ENCODE results near the gene ALDH1A2.
"Not testable (repeated sequence)": the region's sequence is repeated elsewhere in the genome, so short reads cannot be mapped to it uniquely, and the experiment has no call there.

Gene ALDH1A2

DNA sequence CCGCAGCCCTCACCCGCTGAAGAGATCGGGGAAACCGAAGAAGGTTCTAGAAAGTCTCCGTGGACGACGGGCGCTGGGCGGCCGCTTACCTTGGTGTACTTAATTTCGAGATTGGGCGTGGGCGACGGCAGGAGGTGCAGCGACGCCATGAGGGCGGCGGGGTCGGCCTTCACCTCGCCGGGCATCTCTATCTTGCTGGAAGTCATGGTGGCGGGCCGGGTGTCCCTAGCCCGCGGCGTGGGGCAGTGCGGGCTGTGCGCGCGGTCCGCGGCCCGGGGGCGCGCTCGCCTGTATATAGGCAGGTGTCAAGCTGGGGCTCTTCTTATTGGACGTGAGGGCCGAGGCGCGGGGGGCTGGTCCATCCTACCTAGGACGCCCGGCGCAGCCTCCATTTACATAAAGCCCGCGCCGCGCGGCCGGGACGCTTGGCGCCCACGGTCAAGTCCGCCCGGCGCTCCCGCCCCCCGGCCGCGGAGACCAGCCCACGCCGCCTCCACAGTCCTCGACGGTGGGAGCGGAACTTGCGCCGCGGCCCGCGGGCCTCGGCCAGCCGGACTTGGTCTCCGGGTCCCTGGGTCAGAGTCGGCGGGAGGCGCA lies at the start of gene ALDH1A2:
TSS of gene ALDH1A2 (minus strand) at position 267 of the 597 bp plus-strand sequence. CDS start at position 206, 61 bp downstream.
- DNase-seq, result no peak
- Mint-ChIP-seq H3K4me1 (peaks cover 9 to 12% of the 10 kb centered on the region in 2 donors), H3K9me3 (no peaks in the 10 kb centered on the region), H3K27ac (no peak within 1 kb of the TSS), H3K27me3 (peaks cover 45 to 70% of the 10 kb centered on the region in 2 donors), H3K36me3 (no peaks in the 10 kb centered on the region), H3K4me3 (peak within 1 kb of the TSS; percentile 30 to 64)
- peak in 1 of 2 donors; percentile 21 for ATAC-seq (replicated peaks)

- Mint-ChIP-seq H3K4me1 (no peaks in the 10 kb centered on the region), H3K4me3 (no peak overlapping the region), H3K27me3 (peaks cover 12 to 21% of the 10 kb centered on the region in 2 donors), H3K9me3 (no peaks in the 10 kb centered on the region), H3K36me3 (no peaks in the 10 kb centered on the region), H3K27ac (no peak overlapping the region)
- DNase-seq (no peak), ATAC-seq (replicated peaks) (no peak)
Measured at GRCh38 chr15:58114812-58115211, 49.3 kb upstream of the ALDH1A2 start.

DNA sequence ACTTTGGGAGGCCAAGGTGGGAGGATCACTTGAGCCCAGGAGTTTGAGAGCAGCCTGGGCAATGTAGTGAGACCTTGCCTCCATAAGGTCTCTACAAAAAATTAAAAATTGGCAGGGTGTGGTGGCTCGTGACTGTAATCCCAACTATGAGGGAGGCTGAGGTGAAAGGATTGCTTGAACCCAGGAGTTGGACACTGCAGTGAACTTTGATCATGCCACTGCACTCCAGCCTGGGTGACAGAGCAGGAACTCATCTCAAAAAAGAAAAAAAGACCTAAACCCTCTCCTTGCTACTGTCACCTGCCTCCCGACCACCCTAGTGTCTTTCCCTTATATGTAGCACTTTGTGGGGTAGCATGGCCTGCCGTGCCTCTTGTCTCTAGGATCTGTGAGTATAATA lies 48.9 kb upstream of the ALDH1A2 start:
- no peak for ATAC-seq (replicated peaks)

DNA sequence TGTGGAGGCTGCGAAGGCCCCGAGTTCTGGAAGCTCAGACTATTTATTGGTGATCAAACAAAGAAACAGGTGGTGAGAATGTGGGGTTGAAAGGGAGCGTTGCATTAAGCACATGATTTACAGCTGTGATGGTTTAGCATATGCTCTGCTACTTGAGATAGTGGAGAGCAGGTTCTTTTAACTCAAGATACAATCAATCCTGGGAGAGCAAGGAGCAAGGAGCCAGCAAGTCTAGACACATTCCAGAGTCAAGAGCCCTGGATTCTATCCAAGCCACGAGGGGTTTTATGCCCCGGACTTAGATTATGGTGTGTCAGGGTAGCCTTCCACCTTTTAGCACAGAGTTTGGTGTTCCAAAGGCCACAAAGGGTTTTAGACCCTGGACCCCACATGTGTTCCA lies 47.8 kb upstream of the ALDH1A2 start:
- not testable (repeated sequence) for DNase-seq; H3K9me3 Mint-ChIP-seq; ATAC-seq (replicated peaks); H3K36me3 Mint-ChIP-seq; H3K4me3 Mint-ChIP-seq; H3K4me1 Mint-ChIP-seq; H3K27ac Mint-ChIP-seq
- H3K27me3 Mint-ChIP-seq, result peaks cover 12 to 21% of the 10 kb centered on the region in 2 donors

More for the DNA sequence above, 48.9 kb upstream of the ALDH1A2 start:
- no peaks in the 10 kb centered on the region for H3K36me3 Mint-ChIP-seq
- no peak overlapping the region for H3K4me3 Mint-ChIP-seq
- no peaks in the 10 kb centered on the region for H3K4me1 Mint-ChIP-seq
- H3K9me3 Mint-ChIP-seq, result no peaks in the 10 kb centered on the region
- DNase-seq, result no peak
- H3K27ac Mint-ChIP-seq, result no peak overlapping the region
- peaks cover 12 to 21% of the 10 kb centered on the region in 2 donors for H3K27me3 Mint-ChIP-seq

DNA sequence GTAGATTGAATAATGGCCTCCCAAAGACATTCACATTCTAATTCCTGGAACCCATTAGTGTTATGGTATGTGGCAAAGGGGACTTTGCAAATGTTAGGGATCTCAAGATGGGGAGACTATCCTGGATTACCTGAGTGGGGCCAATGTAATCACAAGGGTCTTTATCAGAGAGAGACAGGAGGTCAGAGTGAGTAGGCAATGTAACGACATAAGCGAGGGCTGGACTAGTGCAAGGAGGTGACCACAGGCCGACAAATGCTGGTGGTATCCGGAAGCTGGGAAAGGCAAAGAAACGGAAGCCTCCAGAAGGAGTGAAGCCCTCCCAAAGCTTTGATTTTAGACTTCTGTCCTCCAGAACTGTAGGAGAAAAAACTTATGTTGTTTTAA lies 46.2 kb upstream of the ALDH1A2 start:
- H3K36me3 Mint-ChIP-seq, result no peaks in the 10 kb centered on the region
- H3K9me3 Mint-ChIP-seq, result no peaks in the 10 kb centered on the region
- no peak overlapping the region for H3K27ac Mint-ChIP-seq
- no peak for ATAC-seq (replicated peaks)
- peaks cover 12 to 21% of the 10 kb centered on the region in 2 donors for H3K27me3 Mint-ChIP-seq
- DNase-seq, result no peak
- H3K4me1 Mint-ChIP-seq, result no peaks in the 10 kb centered on the region
- no peak overlapping the region for H3K4me3 Mint-ChIP-seq

- Mint-ChIP-seq H3K27ac (no peak overlapping the region), H3K9me3 (no peaks in the 10 kb centered on the region), H3K27me3 (peaks cover 12 to 21% of the 10 kb centered on the region in 2 donors), H3K4me3 (no peak overlapping the region), H3K4me1 (no peaks in the 10 kb centered on the region), H3K36me3 (no peaks in the 10 kb centered on the region)
- DNase-seq, result no peak
- no peak for ATAC-seq (replicated peaks)
Measured at GRCh38 chr15:58110999-58111717, 45.6 kb upstream of the ALDH1A2 start.

DNA sequence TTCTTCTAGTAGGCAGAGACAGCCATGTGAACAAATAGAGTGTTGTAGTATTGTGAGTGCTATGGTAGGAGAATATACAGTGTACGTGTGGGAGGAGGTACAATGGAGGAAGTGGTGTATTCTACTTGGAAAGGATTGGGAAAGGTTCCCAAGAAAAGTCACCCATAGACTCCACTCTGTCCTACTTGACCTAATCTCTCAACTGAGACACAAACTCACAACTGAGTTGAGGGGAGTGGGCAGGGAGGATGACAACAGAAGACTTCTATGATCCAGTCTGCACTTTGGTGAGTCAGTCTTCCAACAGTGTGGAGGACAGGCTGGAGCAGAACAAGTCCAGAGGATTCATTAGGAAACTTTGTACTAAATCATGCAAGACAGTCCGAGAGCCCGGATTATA lies 43.9 kb upstream of the ALDH1A2 start:
- peaks cover 12 to 21% of the 10 kb centered on the region in 2 donors for H3K27me3 Mint-ChIP-seq
- H3K27ac Mint-ChIP-seq, result no peak overlapping the region
- H3K4me1 Mint-ChIP-seq, result no peaks in the 10 kb centered on the region
- no peaks in the 10 kb centered on the region for H3K36me3 Mint-ChIP-seq
- DNase-seq, result no peak
- H3K4me3 Mint-ChIP-seq, result no peak overlapping the region
- ATAC-seq (replicated peaks), result no peak
- no peaks in the 10 kb centered on the region for H3K9me3 Mint-ChIP-seq

- H3K27me3 Mint-ChIP-seq, result peaks cover 18 to 24% of the 10 kb centered on the region in 2 donors
- no peak for ATAC-seq (replicated peaks)
- H3K27ac Mint-ChIP-seq, result no peak overlapping the region
- H3K4me3 Mint-ChIP-seq, result no peak overlapping the region
- no peaks in the 10 kb centered on the region for H3K9me3 Mint-ChIP-seq
- no peaks in the 10 kb centered on the region for H3K4me1 Mint-ChIP-seq
- no peak for DNase-seq
- H3K36me3 Mint-ChIP-seq, result no peaks in the 10 kb centered on the region
Measured at GRCh38 chr15:58108117-58108516, 42.6 kb upstream of the ALDH1A2 start.

GRCh38 chr15:58103482-58103881 lies 38.0 kb upstream of the ALDH1A2 start:
- ATAC-seq (replicated peaks), result no peak
- H3K9me3 Mint-ChIP-seq, result no peaks in the 10 kb centered on the region
- peaks cover 18 to 38% of the 10 kb centered on the region in 2 donors for H3K27me3 Mint-ChIP-seq
- H3K4me1 Mint-ChIP-seq, result no peaks in the 10 kb centered on the region
- no peak overlapping the region for H3K27ac Mint-ChIP-seq
- no peak for DNase-seq
- H3K4me3 Mint-ChIP-seq, result no peak overlapping the region
- no peaks in the 10 kb centered on the region for H3K36me3 Mint-ChIP-seq

DNA sequence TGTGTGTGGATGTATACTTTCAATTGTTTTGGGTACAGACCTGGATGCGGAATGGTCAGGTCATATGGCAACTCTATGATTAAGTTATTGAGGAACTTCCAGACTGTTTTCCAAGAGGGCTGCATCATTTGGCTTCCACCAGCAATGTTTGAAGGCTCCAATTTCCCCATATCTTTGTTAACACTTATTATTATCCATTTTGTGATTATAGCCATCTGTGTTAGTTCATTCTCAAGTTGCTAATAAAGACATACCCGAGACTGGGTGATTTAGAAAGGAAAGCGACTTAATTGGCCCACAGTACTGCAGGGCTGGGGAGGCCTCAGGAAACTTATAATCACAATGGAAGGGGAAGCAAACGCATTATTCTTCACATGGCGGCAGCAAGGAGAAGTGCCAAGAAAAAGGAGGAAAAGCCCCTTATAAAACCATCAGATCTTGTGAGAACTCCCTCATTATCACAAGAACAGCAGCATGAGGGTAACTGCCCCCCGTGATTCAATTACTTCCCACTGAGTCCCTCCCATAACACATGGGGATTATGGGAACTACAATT lies 31.1 kb upstream of the ALDH1A2 start:
- H3K27ac Mint-ChIP-seq, result no peak overlapping the region
- H3K27me3 Mint-ChIP-seq, result peaks cover 6 to 31% of the 10 kb centered on the region in 2 donors
- H3K4me3 Mint-ChIP-seq, result no peak overlapping the region
- H3K4me1 Mint-ChIP-seq, result no peaks in the 10 kb centered on the region
- H3K36me3 Mint-ChIP-seq, result no peaks in the 10 kb centered on the region
- ATAC-seq (replicated peaks) (no peak), DNase-seq (no peak)
- H3K9me3 Mint-ChIP-seq, result peaks cover 2 to 8% of the 10 kb centered on the region in 2 donors

GRCh38 chr15:58095415-58095814 lies 29.9 kb upstream of the ALDH1A2 start:
- peaks cover 3 to 19% of the 10 kb centered on the region in 2 donors for H3K27me3 Mint-ChIP-seq
- ATAC-seq (replicated peaks) (no peak), DNase-seq (no peak)
- H3K4me1 Mint-ChIP-seq, result no peaks in the 10 kb centered on the region
- no peak overlapping the region for H3K4me3 Mint-ChIP-seq
- no peaks in the 10 kb centered on the region for H3K36me3 Mint-ChIP-seq
- H3K9me3 Mint-ChIP-seq, result peaks cover 2 to 8% of the 10 kb centered on the region in 2 donors
- H3K27ac Mint-ChIP-seq, result no peak overlapping the region

DNA sequence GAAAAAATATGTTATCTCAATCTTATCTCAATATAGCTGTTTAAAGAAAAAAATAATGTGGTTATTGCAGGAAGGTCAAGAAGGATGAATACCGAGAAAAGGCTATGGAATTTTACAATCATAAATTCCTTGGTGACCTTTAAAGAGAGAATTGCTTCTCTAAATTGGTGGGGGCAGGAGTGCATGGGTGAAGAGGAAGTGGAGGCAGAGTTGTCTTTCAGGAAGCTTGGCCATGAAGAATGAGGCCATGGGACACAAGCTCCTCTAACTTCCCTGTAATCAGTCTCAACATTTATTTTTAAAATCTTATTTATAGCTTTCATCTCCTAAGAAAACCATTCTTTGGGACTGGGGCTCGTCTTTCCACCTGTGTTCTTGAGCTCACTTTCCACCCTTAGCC lies 22.4 kb upstream of the ALDH1A2 start:
- Mint-ChIP-seq H3K27ac (no peak overlapping the region), H3K4me3 (no peak overlapping the region), H3K4me1 (no peaks in the 10 kb centered on the region), H3K27me3 (peaks cover 24 to 42% of the 10 kb centered on the region in 2 donors), H3K9me3 (peaks cover 4 to 7% of the 10 kb centered on the region in 2 donors), H3K36me3 (no peaks in the 10 kb centered on the region)
- DNase-seq, result no peak
- no peak for ATAC-seq (replicated peaks)

- DNase-seq (no peak), ATAC-seq (replicated peaks) (no peak)
- H3K9me3 Mint-ChIP-seq, result peaks cover 4 to 7% of the 10 kb centered on the region in 2 donors
- H3K27ac Mint-ChIP-seq, result no peak overlapping the region
- no peaks in the 10 kb centered on the region for H3K4me1 Mint-ChIP-seq
- H3K4me3 Mint-ChIP-seq, result no peak overlapping the region
- no peaks in the 10 kb centered on the region for H3K36me3 Mint-ChIP-seq
- peaks cover 24 to 44% of the 10 kb centered on the region in 2 donors for H3K27me3 Mint-ChIP-seq
Measured at GRCh38 chr15:58086491-58086890, 21.0 kb upstream of the ALDH1A2 start.

DNA sequence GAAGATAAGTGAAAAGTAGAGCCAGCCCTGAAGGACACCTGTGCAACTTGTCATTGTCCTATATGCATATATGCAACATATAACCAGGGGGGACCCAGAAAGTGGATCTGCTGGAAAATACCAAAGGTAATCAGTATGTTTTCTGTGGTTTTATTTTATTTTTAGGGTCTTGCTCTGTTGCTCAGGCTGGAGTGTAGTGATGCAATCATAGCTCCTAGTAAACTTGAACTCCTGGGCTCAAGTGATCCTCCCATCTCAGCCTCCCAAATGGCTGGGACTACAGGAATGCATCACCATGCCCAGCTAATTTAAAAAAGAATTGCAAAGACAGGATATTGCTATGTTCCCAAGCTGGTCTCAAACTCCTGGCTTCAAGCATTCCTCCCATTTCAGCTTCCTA lies 18.0 kb upstream of the ALDH1A2 start:
- no peak overlapping the region for H3K4me3 Mint-ChIP-seq

GRCh38 chr15:58081891-58082290 lies 16.4 kb upstream of the ALDH1A2 start:
- no peaks in the 10 kb centered on the region for H3K4me1 Mint-ChIP-seq
- H3K9me3 Mint-ChIP-seq, result no peaks in the 10 kb centered on the region
- DNase-seq, result no peak
- H3K27ac Mint-ChIP-seq, result no peak overlapping the region
- peaks cover 17 to 37% of the 10 kb centered on the region in 2 donors for H3K27me3 Mint-ChIP-seq
- ATAC-seq (replicated peaks), result no peak
- H3K4me3 Mint-ChIP-seq, result no peak overlapping the region
- H3K36me3 Mint-ChIP-seq, result no peaks in the 10 kb centered on the region

More for the DNA sequence above, 18.0 kb upstream of the ALDH1A2 start:
- Mint-ChIP-seq H3K27ac (no peak overlapping the region), H3K9me3 (no peaks in the 10 kb centered on the region), H3K27me3 (peaks cover 13 to 42% of the 10 kb centered on the region in 2 donors), H3K36me3 (no peaks in the 10 kb centered on the region), H3K4me1 (no peaks in the 10 kb centered on the region)
- no peak for ATAC-seq (replicated peaks)
- DNase-seq, result no peak

Data from stimulated activated naive B cell treated with anti-CD40 and anti-IgM and Interleukin-4, amounts not matched to agents 10 μg/mL and 1 μg/mL and 100 μg/mL, for 72 hours (primary cell).